K562 (cell line): ENCODE data around the gene TMEM187. TPM values are rescaled to one million over a fixed set of nuclear protein-coding genes. Genes with fewer than 3 reads are reported as not detected.

Source experiments
- ATAC-seq: fragments of 200-7000 bp; cut with Tn5 transposase; 3 replicates; pipeline ENCODE4 v1.9.1; 2020; ENCODE audit warnings: moderate library complexity
- BruUV-seq: library from RNA; stranded (reverse); fragments of 400-500 nt; replicated peaks from 2 replicates; lab custom pipeline; 2021; lab: Mats Ljungman, UMichigan
- CTCF ChIA-PET: fragments of 300-600 bp; formaldehyde crosslinking; extraction: SDS; loops from one replicate; lab custom pipeline; 2021; ENCODE audit warnings: low intra/inter-chr PET ratio; lab: Yijun Ruan, JAX
- POLR2A ChIA-PET: fragments of 300-600, 350-650 bp; sonication (Branson Sonifier 250); formaldehyde crosslinking; extraction: SDS; loops from one replicate; lab custom pipeline; 2021; ENCODE audit warnings: antibody characterized with exemption, inconsistent platforms; lab: Yijun Ruan, JAX
- DNase-seq, 4 experiments: peaks; one replicate each; pipeline versions ENCODE4 v3.0.0 to v3.0.0-alpha.2; 2011 to 2018; ENCODE audit warnings: low spot score in 3 of 4, mixed read lengths in 3 of 4; ENCODE audit errors: extremely low read depth in 1 of 4
- FAIRE-seq: peaks from 2 replicates; lab custom pipeline; 2011; peaks lifted over from hg19 to GRCh38; lab: Jason Lieb, UNC
- H2AFZ ChIP-seq: 2 replicates; pipeline ENCODE4 v1.6.0; 2011; ENCODE audit warnings: low read depth, low read length, control low read depth, inconsistent platforms
- H3K27ac ChIP-seq: fragments of 200-600 bp; 3 replicates; pipeline ENCODE4 v1.8.0; 2011; ENCODE audit warnings: low read depth, mild to moderate bottlenecking, control low read depth, inconsistent platforms, low read length, moderate library complexity, mixed read lengths; ENCODE audit errors: extremely low read depth
- H3K27me3 ChIP-seq, 2 experiments: fragments of 300-600 bp in 1 of 2; 2 replicates in 1 of 2; 3 replicates in 1 of 2; pipeline versions ENCODE4 v1.6.0 to v1.8.0; 2011; ENCODE audit warnings: inconsistent platforms in 2 of 2, low read length in 2 of 2, mild to moderate bottlenecking in 1 of 2, mixed read lengths in 1 of 2, moderate library complexity in 1 of 2; ENCODE audit not compliant: control insufficient read depth in 2 of 2, insufficient read depth in 2 of 2
- H3K36me3 ChIP-seq: fragments of 300-600 bp; 3 replicates; pipeline ENCODE4 v1.8.0; 2011; ENCODE audit warnings: mild to moderate bottlenecking, low read length, inconsistent platforms; ENCODE audit not compliant: control insufficient read depth, insufficient read depth
- H3K4me1 ChIP-seq, 2 experiments: fragments of 200-600 bp in 1 of 2; replicated peaks in 1 of 2; 2 replicates in 1 of 2; 3 replicates in 1 of 2; pipeline versions ENCODE4 v1.5.1 to v1.8.0; 2011; ENCODE audit warnings: inconsistent platforms in 2 of 2, low read length in 2 of 2, mild to moderate bottlenecking in 1 of 2, mixed read lengths in 1 of 2, moderate library complexity in 1 of 2; ENCODE audit not compliant: control insufficient read depth in 2 of 2, insufficient read depth in 2 of 2
- H3K4me2 ChIP-seq: 2 replicates; pipeline ENCODE4 v1.6.1; 2011; ENCODE audit warnings: low read length, control low read depth, inconsistent platforms, mixed read lengths; ENCODE audit not compliant: insufficient read depth
- H3K4me3 ChIP-seq: fragments of 200-600 bp; sonication (generic), shearing (Covaris generic); 2 replicates; pipeline ENCODE4 v1.5.1; 2016; ENCODE audit warnings: control low read depth, inconsistent platforms
- H3K79me2 ChIP-seq: fragments of 200-600 bp; 3 replicates; pipeline ENCODE4 v1.8.0; 2011; ENCODE audit warnings: low read length, inconsistent platforms; ENCODE audit not compliant: control insufficient read depth, insufficient read depth
- H3K9ac ChIP-seq, 2 experiments: 2 replicates each; pipeline versions ENCODE4 v1.6.0 to v1.6.1; 2011; ENCODE audit warnings: low read depth in 2 of 2, low read length in 2 of 2, control low read depth in 1 of 2, inconsistent platforms in 1 of 2, mild to moderate bottlenecking in 1 of 2, mixed read lengths in 1 of 2; ENCODE audit not compliant: insufficient read depth in 1 of 2
- H3K9me1 ChIP-seq: one replicate; pipeline ENCODE4 v1.6.0; 2011; ENCODE audit warnings: inconsistent platforms, mild to moderate bottlenecking, low read length, moderate library complexity; ENCODE audit not compliant: control insufficient read depth, insufficient read depth
- H3K9me3 ChIP-seq: replicated peaks from 2 replicates; pipeline ENCODE4 v1.5.1; 2011; ENCODE audit warnings: low read depth, low read length, inconsistent platforms; ENCODE audit not compliant: control insufficient read depth, insufficient read depth
- H4K20me1 ChIP-seq: replicated peaks from 2 replicates; pipeline ENCODE4 v1.6.1; 2011; ENCODE audit warnings: low read length, inconsistent platforms, mixed read lengths; ENCODE audit not compliant: control insufficient read depth, insufficient read depth
- ARID1B ChIP-seq: fragments of 450-650 bp; IDR thresholded peaks from 2 replicates; pipeline ENCODE4 v1.6.1; 2016; ENCODE audit warnings: antibody characterized with exemption, mild to moderate bottlenecking, inconsistent platforms
- EHMT2 ChIP-seq: fragments of 450-650 bp; IDR thresholded peaks from 2 replicates; pipeline ENCODE4 v1.6.1; 2018; ENCODE audit warnings: antibody characterized with exemption
- KDM2B ChIP-seq: fragments of 250-450 bp; sonication (Bioruptor Pico); IDR thresholded peaks from 2 replicates; pipeline ENCODE4 v1.8.0; 2021; ENCODE audit warnings: mild to moderate bottlenecking, moderate library complexity
- MTA1 ChIP-seq: fragments of 450-650 bp; IDR thresholded peaks from 2 replicates; pipeline ENCODE4 v1.6.1; 2017; ENCODE audit warnings: borderline replicate concordance
- NCOA4 ChIP-seq: fragments of 450-650 bp; IDR thresholded peaks from 2 replicates; pipeline ENCODE4 v1.6.1; 2018; ENCODE audit warnings: mild to moderate bottlenecking; ENCODE audit not compliant: partially characterized antibody
- SP2 ChIP-seq: IDR thresholded peaks from 2 replicates; pipeline ENCODE4 v1.6.1; 2011; ENCODE audit warnings: mild to moderate bottlenecking, low read depth, low read length, moderate library complexity; ENCODE audit not compliant: poor library complexity, severe bottlenecking; ENCODE audit errors: extremely low read depth
- TARDBP ChIP-seq: fragments of 450-650 bp; IDR thresholded peaks from 2 replicates; pipeline ENCODE4 v1.6.1; 2016
- TFAM ChIP-seq: fragments of 250-450 bp; sonication (Bioruptor Pico); conservative IDR thresholded peaks from 2 replicates; pipeline ENCODE4 v1.5.0; 2021; ENCODE audit warnings: mild to moderate bottlenecking, moderate library complexity
- THRAP3 ChIP-seq: fragments of 450-650 bp; IDR thresholded peaks from 2 replicates; pipeline ENCODE4 v1.6.1; 2016; ENCODE audit warnings: mild to moderate bottlenecking, inconsistent platforms, borderline replicate concordance
- ZBTB2 ChIP-seq: fragments of 450-650 bp; IDR thresholded peaks from 2 replicates; pipeline ENCODE4 v1.6.1; 2016; ENCODE audit warnings: antibody characterized with exemption
- ZFPM2 ChIP-seq: fragments of 250-450 bp; sonication (Bioruptor Pico); IDR thresholded peaks from 2 replicates; pipeline ENCODE4 v1.5.1; 2022; ENCODE audit warnings: mild to moderate bottlenecking
- ZNF12 ChIP-seq: sonication (generic); formaldehyde crosslinking; IDR thresholded peaks from 2 replicates; pipeline ENCODE4 v1.4.0; 2020; ENCODE audit warnings: mild to moderate bottlenecking, missing genetic modification reagents
- ZNF507 ChIP-seq: conservative IDR thresholded peaks from 2 replicates; pipeline ENCODE4 v1.6.1; 2017; ENCODE audit warnings: missing genetic modification characterization, missing compliant biosample characterization
- ZNF512 ChIP-seq: IDR thresholded peaks from 2 replicates; pipeline ENCODE4 v1.6.1; 2016; ENCODE audit warnings: missing genetic modification characterization, missing compliant biosample characterization
- WGBS: fragments of 100-300 bp; shearing (Covaris generic); methylation state at CpG from one replicate; pipeline ENCODE4 v1.1.6; 2016; ENCODE audit warnings: low coverage, mixed read lengths; ENCODE audit not compliant: insufficient coverage; ENCODE audit errors: missing lambda C conversion rate; 5-methylcytosine and 5-hydroxymethylcytosine counted together
- in situ Hi-C: fragments of 300-500 bp; cut with MboI; formaldehyde crosslinking; loops from 4 replicates; pipeline ENCODE4 v1.15.0; 2018; ENCODE audit warnings: inconsistent platforms, mixed read lengths
- intact Hi-C: fragments of 100-400 bp; cut with micrococcal nuclease; formaldehyde crosslinking; loops from 2 replicates; pipeline ENCODE4 v1.14.2; 2022
- polyA plus RNA-seq, 8 experiments: library from polyadenylated mRNA; depleted of rRNA in 4 of 8; stranded (reverse) in 5 of 8; unstranded in 3 of 8; fragments of >200 nt; fragmentation: Nextera tagmentation in 2 of 8; fragmentation: Illumina TruSeq in 1 of 8; extraction: Ambion mirVana in 2 of 8; extraction: Trizol in 1 of 8; gene quantifications; 2 replicates each; pipeline versions ENCODE4 v1.2.1 to v1.2.3, GENCODE V29; 2011 to 2014; ENCODE audit warnings: inconsistent platforms in 1 of 8, missing spikeins in 1 of 8
- total RNA-seq, 7 experiments: library from RNA; depleted of rRNA in 6 of 7; stranded (reverse); fragments of >200 nt in 6 of 7; fragmentation: Illumina TruSeq in 2 of 7; extraction: Trizol in 2 of 7; gene quantifications; 2 replicates each; pipeline versions ENCODE4 v1.2.1 to v1.2.3, GENCODE V29; 2011 to 2021; ENCODE audit warnings: low replicate concordance in 1 of 7
- TF ChIP-seq, protein P1 (sequence below), 2 experiments: fragments of 150-350 bp in 1 of 2; IDR thresholded peaks; 2 replicates each; pipeline ENCODE4 v1.6.1; 2012 to 2016; ENCODE audit warnings: low read depth in 2 of 2, low read length in 2 of 2, mild to moderate bottlenecking in 1 of 2, moderate library complexity in 1 of 2

The TMEM187 gene
- total and polyA plus RNA-seq, 9 of the 15 experiments (the other 6 are each of a cell fraction or from before 2014, with no cell fraction given) = 0.13 to 6.4 (median 1.6) TPM

DNA sequence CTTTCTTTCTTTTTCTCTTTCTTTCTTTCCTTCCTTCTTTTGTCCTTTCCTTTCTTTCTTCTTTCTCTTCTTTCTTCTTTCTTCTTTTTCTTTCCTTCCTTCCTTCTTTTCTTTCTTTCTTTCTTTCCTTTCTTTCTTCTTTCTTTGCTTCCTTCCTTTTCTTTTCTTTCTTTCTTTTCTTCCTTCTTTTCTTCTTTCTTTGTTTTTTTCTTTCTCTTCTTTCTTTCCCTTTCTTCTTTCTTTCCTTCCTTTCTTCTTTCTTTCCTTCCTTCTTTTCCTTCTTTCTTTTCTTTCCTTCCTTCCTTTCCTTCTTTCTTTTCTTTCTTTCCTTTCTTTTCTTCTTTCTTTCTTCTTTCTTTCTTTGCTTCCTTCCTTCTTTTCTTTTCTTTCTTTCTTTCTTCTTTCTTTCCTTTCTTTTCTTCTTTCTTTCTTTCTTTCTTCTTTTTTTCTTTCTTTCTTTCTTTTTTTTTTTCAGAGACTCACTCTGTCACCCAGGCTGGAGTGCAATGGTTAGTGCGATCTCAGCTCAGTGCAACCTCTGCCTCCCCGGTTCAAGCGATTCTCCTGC lies 18.5 kb downstream of the TMEM187 start:
- ChIA-PET CTCF (interaction anchor here (0.7 kb wide), 1 partner anchor 1078 kb away, joined by 3 read pairs; no protein-coding TSS in a partner anchor), POLR2A (interaction anchor here (1.0 kb wide), 1 partner anchor 17 kb away, joined by 4 read pairs; no protein-coding TSS in a partner anchor)
- Histone ChIP-seq H3K36me3 (no peaks in the 10 kb centered on the region), H3K79me2 (no peaks in the 10 kb centered on the region), H3K4me2 (no peak overlapping the region), H4K20me1 (no peaks in the 10 kb centered on the region), H3K27ac (no peak overlapping the region), H3K9me3 (no peaks in the 10 kb centered on the region), H3K9ac (no peak overlapping the region), H3K4me1 (peaks cover 0 to 23% of the 10 kb centered on the region in 2 experiments; a peak in 3 of 5 replicates), H3K27me3 (no peaks in the 10 kb centered on the region), H3K9me1 (peaks cover 3% of the 10 kb centered on the region), H2AFZ (no peak overlapping the region), H3K4me3 (no peak overlapping the region)
- no peak for ATAC-seq
- WGBS = no CpG with 5 or more reads among the region's 3 CpGs
- intact Hi-C loops = no loop called here
- no peak for DNase-seq
- in situ Hi-C loops = no loop called here
- no peak for FAIRE-seq
- TF ChIP-seq ZNF512 (tag) (peak; percentile 99), ZNF12 (CRISPR knock-in tag) (no peak), KDM2B (CRISPR knock-in tag) (no peak), ZFPM2 (CRISPR knock-in tag) (no peak), TFAM (CRISPR knock-in tag) (no peak), MTA1 (peak; percentile 43; the same call in 1 of the 2 replicates), ZNF507 (tag) (no peak), ARID1B (no peak), ZBTB2 (peak; percentile 67; the same call in 1 of the 2 replicates), TARDBP (no peak), EHMT2 (no peak), THRAP3 (peak; percentile 83; the same call in 1 of the 2 replicates), SP2 (no peak), NCOA4 (peak; percentile 5)
- TF ChIP-seq, protein P1, sequence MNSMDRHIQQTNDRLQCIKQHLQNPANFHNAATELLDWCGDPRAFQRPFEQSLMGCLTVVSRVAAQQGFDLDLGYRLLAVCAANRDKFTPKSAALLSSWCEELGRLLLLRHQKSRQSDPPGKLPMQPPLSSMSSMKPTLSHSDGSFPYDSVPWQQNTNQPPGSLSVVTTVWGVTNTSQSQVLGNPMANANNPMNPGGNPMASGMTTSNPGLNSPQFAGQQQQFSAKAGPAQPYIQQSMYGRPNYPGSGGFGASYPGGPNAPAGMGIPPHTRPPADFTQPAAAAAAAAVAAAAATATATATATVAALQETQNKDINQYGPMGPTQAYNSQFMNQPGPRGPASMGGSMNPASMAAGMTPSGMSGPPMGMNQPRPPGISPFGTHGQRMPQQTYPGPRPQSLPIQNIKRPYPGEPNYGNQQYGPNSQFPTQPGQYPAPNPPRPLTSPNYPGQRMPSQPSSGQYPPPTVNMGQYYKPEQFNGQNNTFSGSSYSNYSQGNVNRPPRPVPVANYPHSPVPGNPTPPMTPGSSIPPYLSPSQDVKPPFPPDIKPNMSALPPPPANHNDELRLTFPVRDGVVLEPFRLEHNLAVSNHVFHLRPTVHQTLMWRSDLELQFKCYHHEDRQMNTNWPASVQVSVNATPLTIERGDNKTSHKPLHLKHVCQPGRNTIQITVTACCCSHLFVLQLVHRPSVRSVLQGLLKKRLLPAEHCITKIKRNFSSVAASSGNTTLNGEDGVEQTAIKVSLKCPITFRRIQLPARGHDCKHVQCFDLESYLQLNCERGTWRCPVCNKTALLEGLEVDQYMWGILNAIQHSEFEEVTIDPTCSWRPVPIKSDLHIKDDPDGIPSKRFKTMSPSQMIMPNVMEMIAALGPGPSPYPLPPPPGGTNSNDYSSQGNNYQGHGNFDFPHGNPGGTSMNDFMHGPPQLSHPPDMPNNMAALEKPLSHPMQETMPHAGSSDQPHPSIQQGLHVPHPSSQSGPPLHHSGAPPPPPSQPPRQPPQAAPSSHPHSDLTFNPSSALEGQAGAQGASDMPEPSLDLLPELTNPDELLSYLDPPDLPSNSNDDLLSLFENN (IDR thresholded peaks at IDR 0.05; ENCODE audit: low read depth in 2 of 2, low read length in 2 of 2) = no peak
- BruUV-seq = no TSS peak
